ENCODE results near the gene SEMA3A. TPM values are rescaled to one million over a fixed set of nuclear protein-coding genes. Genes with fewer than 3 reads are reported as not detected.

Gene SEMA3A
- total and polyA plus RNA-seq, 4 donors: 0.13 to 0.56 (median 0.20) TPM

DNA sequence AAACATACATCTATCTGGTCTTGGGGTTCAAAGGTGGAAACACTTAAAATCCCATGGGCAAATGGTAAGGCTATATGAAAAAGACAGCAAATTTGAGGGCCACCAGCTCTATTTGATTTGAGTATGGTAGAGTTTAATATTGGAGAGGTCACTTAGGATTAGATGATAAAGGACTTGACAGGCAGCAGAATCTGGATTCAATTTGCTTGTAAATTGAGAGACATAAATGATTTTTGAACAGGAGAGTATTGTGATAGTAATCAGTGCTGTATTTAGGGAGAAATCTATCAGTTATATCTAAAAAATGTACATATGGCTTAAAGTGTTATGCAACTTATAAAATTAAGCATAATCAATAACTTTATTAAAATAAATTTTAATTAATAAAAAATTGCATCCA lies 155.2 kb downstream of the SEMA3A start:
- H3K27ac ChIP-seq (ENCODE audit: low read depth in 1 of 2, low read length in 2 of 2): no peak overlapping the region
- H3K9ac ChIP-seq (ENCODE audit: low read depth in 1 of 2, low read length in 2 of 2): no peak overlapping the region
- no peaks in the 10 kb centered on the region for H3K36me3 ChIP-seq (ENCODE audit: control insufficient read depth in 4 of 4, insufficient read depth in 3 of 4, low read depth in 1 of 4, low read length in 3 of 4)
- no peaks in the 10 kb centered on the region for H3K27me3 ChIP-seq (ENCODE audit: control insufficient read depth in 4 of 4, insufficient read depth in 4 of 4, low read length in 3 of 4)
- TF ChIP-seq, protein P1, sequence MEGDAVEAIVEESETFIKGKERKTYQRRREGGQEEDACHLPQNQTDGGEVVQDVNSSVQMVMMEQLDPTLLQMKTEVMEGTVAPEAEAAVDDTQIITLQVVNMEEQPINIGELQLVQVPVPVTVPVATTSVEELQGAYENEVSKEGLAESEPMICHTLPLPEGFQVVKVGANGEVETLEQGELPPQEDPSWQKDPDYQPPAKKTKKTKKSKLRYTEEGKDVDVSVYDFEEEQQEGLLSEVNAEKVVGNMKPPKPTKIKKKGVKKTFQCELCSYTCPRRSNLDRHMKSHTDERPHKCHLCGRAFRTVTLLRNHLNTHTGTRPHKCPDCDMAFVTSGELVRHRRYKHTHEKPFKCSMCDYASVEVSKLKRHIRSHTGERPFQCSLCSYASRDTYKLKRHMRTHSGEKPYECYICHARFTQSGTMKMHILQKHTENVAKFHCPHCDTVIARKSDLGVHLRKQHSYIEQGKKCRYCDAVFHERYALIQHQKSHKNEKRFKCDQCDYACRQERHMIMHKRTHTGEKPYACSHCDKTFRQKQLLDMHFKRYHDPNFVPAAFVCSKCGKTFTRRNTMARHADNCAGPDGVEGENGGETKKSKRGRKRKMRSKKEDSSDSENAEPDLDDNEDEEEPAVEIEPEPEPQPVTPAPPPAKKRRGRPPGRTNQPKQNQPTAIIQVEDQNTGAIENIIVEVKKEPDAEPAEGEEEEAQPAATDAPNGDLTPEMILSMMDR (IDR thresholded peaks at IDR 0.05; ENCODE audit: low read depth, low read length, missing input control): no peak
- TF ChIP-seq HNF4G (IDR thresholded peaks at IDR 0.05) (no peak), TAF1 (conservative IDR thresholded peaks at IDR 0.05) (no peak), SP1 (IDR thresholded peaks at IDR 0.05) (no peak), EGR1 (IDR thresholded peaks at IDR 0.05; ENCODE audit: low read depth in 2 of 2) (no peak), FOXA1 (IDR thresholded peaks at IDR 0.05) (no peak), NR2F2 (IDR thresholded peaks at IDR 0.05) (no peak), JUND (IDR thresholded peaks at IDR 0.05) (no peak), RXRA (IDR thresholded peaks at IDR 0.05) (no peak), FOXA2 (IDR thresholded peaks at IDR 0.05) (no peak)
- TF ChIP-seq, protein P2, sequence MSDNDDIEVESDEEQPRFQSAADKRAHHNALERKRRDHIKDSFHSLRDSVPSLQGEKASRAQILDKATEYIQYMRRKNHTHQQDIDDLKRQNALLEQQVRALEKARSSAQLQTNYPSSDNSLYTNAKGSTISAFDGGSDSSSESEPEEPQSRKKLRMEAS (IDR thresholded peaks at IDR 0.05): no peak
- no peaks in the 10 kb centered on the region for H3K9me3 ChIP-seq (ENCODE audit: control insufficient read depth in 4 of 4, low read length in 3 of 4)
- H3K4me1 ChIP-seq (ENCODE audit: control insufficient read depth in 4 of 4, insufficient read depth in 4 of 4, low read length in 3 of 4): no peaks in the 10 kb centered on the region
- no peak for DNase-seq (ENCODE audit: low spot score)
- H3K4me3 ChIP-seq (ENCODE audit: low read depth in 1 of 3, low read length in 3 of 3): no peak overlapping the region

DNA sequence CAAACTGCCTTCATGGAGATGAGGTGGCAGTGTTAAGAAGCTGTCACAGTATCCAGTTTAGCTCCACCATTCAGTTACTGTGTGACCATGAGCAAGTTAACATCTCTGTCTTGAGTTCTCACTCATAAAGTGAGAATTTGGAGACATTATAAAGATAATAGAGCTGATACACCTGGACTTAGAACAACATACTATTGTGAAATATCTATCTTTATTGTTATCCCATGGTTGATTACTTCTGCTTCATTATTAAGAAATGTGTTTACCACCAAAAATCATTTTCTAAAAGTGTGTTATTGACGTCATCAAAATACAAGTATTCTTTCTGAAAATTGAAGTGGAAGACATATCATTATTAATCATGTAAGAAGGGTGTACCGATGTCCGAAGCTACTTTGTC lies 166.9 kb downstream of the SEMA3A start:
- no peaks in the 10 kb centered on the region for H3K36me3 ChIP-seq (ENCODE audit: control insufficient read depth in 4 of 4, insufficient read depth in 3 of 4, low read depth in 1 of 4, low read length in 3 of 4)
- WGBS: 85% methylated on average over 3 of the region's 3 CpGs

More for the DNA sequence above, 166.9 kb downstream of the SEMA3A start:
- H3K27me3 ChIP-seq (ENCODE audit: control insufficient read depth in 4 of 4, insufficient read depth in 4 of 4, low read length in 3 of 4): no peaks in the 10 kb centered on the region
- no peaks in the 10 kb centered on the region for H3K9me3 ChIP-seq (ENCODE audit: control insufficient read depth in 4 of 4, low read length in 3 of 4)
- no peak for DNase-seq (ENCODE audit: low spot score)
- no peak overlapping the region for H3K4me3 ChIP-seq (ENCODE audit: low read depth in 1 of 3, low read length in 3 of 3)
- no peak overlapping the region for H3K9ac ChIP-seq (ENCODE audit: low read depth in 1 of 2, low read length in 2 of 2)
- H3K27ac ChIP-seq (ENCODE audit: low read depth in 1 of 2, low read length in 2 of 2): no peak overlapping the region
- TF ChIP-seq RXRA (IDR thresholded peaks at IDR 0.05): no peak
- TF ChIP-seq RAD21 (IDR thresholded peaks at IDR 0.05): no peak
- TF ChIP-seq YY1 (IDR thresholded peaks at IDR 0.05): no peak
- TF ChIP-seq, protein P2 (IDR thresholded peaks at IDR 0.05): no peak
- TF ChIP-seq JUND (IDR thresholded peaks at IDR 0.05): no peak
- no peak for TF ChIP-seq NR2F2 (IDR thresholded peaks at IDR 0.05)
- TF ChIP-seq, protein P3, sequence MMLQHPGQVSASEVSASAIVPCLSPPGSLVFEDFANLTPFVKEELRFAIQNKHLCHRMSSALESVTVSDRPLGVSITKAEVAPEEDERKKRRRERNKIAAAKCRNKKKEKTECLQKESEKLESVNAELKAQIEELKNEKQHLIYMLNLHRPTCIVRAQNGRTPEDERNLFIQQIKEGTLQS (IDR thresholded peaks at IDR 0.05): no peak
- TF ChIP-seq SP1 (IDR thresholded peaks at IDR 0.05): no peak
- no peak for TF ChIP-seq EGR1 (IDR thresholded peaks at IDR 0.05; ENCODE audit: low read depth in 2 of 2)
- TF ChIP-seq TAF1 (conservative IDR thresholded peaks at IDR 0.05): no peak
- no peak for TF ChIP-seq HNF4G (IDR thresholded peaks at IDR 0.05)
- TF ChIP-seq, protein P4, sequence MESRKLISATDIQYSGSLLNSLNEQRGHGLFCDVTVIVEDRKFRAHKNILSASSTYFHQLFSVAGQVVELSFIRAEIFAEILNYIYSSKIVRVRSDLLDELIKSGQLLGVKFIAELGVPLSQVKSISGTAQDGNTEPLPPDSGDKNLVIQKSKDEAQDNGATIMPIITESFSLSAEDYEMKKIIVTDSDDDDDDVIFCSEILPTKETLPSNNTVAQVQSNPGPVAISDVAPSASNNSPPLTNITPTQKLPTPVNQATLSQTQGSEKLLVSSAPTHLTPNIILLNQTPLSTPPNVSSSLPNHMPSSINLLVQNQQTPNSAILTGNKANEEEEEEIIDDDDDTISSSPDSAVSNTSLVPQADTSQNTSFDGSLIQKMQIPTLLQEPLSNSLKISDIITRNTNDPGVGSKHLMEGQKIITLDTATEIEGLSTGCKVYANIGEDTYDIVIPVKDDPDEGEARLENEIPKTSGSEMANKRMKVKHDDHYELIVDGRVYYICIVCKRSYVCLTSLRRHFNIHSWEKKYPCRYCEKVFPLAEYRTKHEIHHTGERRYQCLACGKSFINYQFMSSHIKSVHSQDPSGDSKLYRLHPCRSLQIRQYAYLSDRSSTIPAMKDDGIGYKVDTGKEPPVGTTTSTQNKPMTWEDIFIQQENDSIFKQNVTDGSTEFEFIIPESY (IDR thresholded peaks at IDR 0.05): no peak
- no peaks in the 10 kb centered on the region for H3K4me1 ChIP-seq (ENCODE audit: control insufficient read depth in 4 of 4, insufficient read depth in 4 of 4, low read length in 3 of 4)

Data from liver (tissue), 9 donors.